ENCODE results near the gene KIRREL3. TPM values are rescaled to one million over a fixed set of nuclear protein-coding genes. Genes with fewer than 3 reads are reported as not detected.

KIRREL3 gene
- total and polyA plus RNA-seq, 2 donors (not counting 3 experiments of a cell fraction or from before 2014, with no cell fraction given) = not detected

- TF ChIP-seq MYC (IDR thresholded peaks at IDR 0.05; ENCODE audit: low read depth, low read length) (no peak), FOS (IDR thresholded peaks at IDR 0.05; ENCODE audit: borderline replicate concordance, insufficient read depth, low read length) (no peak)
Measured at GRCh38 chr11:127027789-127028188, 27.2 kb upstream of the KIRREL3 start.

DNA sequence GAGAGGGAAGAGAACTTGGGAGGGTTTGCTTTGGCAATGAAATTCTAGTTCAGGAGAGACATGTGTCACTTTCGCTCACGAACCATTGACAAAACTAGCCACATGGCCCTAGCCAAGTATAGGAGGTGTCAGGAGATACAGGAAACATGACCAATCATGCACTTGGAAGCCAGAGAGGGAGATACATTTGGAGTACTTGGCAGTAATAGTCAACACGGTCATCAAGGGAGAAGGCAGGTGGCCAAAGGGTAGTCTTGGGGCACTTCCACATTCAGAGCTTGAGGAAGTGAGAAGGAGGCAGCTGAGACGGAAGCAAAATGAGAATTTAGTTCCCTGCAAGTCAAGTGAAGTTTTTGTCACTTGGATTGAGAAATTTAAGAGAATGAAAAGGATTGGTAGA lies 26.4 kb upstream of the KIRREL3 start:
- Histone ChIP-seq H3K36me3 (ENCODE audit: control insufficient read depth in 2 of 2, extremely low read depth in 1 of 2, insufficient read depth in 2 of 2, low read length in 2 of 2) (no peaks in the 10 kb centered on the region), H3K4me3 (replicated peaks in 1 of 3; ENCODE audit: insufficient read depth in 1 of 3, low read depth in 1 of 3, low read length in 3 of 3) (no peak overlapping the region), H3K9ac (replicated peaks; ENCODE audit: extremely low read depth, insufficient read depth, low read length) (no peak overlapping the region), H3K9me1 (replicated peaks; ENCODE audit: control insufficient read depth, extremely low read depth, insufficient read depth, low read length) (no peaks in the 10 kb centered on the region), H3K79me2 (ENCODE audit: control insufficient read depth, insufficient read depth, low read length) (no peaks in the 10 kb centered on the region), H3K4me1 (ENCODE audit: control insufficient read depth, extremely low read depth, insufficient read depth, low read length) (no peaks in the 10 kb centered on the region), H3K9me3 (replicated peaks; ENCODE audit: control insufficient read depth, insufficient read depth, low read length) (no peaks in the 10 kb centered on the region), H3K4me2 (ENCODE audit: insufficient read depth, low read length) (no peak overlapping the region), H3K27ac (ENCODE audit: insufficient read depth, low read depth, low read length) (no peak overlapping the region), H3K27me3 (ENCODE audit: control insufficient read depth in 2 of 2, insufficient read depth in 2 of 2, low read length in 2 of 2) (no peaks in the 10 kb centered on the region), H4K20me1 (replicated peaks; ENCODE audit: control insufficient read depth, extremely low read depth, insufficient read depth, low read length) (no peaks in the 10 kb centered on the region), H2AFZ (ENCODE audit: low read depth, low read length) (no peak overlapping the region)
- DNase-seq (ENCODE audit: low read depth, low spot score) = no peak
- CTCF ChIA-PET = no interaction called here
- no TSS peak for BruUV-seq (replicated peaks)
- intact Hi-C loops (cut with micrococcal nuclease) = no loop called here
- no peak for FAIRE-seq
- POLR2A ChIA-PET = no interaction called here
- TF ChIP-seq POLR2AphosphoS5 (IDR thresholded peaks at IDR 0.05; ENCODE audit: insufficient read depth, low read depth, low read length) (no peak), FOS (IDR thresholded peaks at IDR 0.05; ENCODE audit: borderline replicate concordance, insufficient read depth, low read length) (no peak), JUN (IDR thresholded peaks at IDR 0.05; ENCODE audit: borderline replicate concordance, insufficient read depth, insufficient read length, low read depth) (no peak), MYC (IDR thresholded peaks at IDR 0.05; ENCODE audit: low read depth, low read length) (no peak), CTCF (IDR thresholded peaks at IDR 0.05; ENCODE audit: extremely low read depth in 1 of 2, insufficient read depth in 1 of 2, low read depth in 1 of 2, low read length in 2 of 2) (no peak), GATA2 (IDR thresholded peaks at IDR 0.05; ENCODE audit: insufficient read depth, insufficient read length, low read depth, low read length) (no peak), POLR2A (IDR thresholded peaks at IDR 0.05; ENCODE audit: low read depth, low read length) (no peak), EZH2 (IDR thresholded peaks at IDR 0.05; ENCODE audit: borderline replicate concordance, low read depth, low read length, severe bottlenecking) (no peak)
- TF ChIP-seq, protein P1, sequence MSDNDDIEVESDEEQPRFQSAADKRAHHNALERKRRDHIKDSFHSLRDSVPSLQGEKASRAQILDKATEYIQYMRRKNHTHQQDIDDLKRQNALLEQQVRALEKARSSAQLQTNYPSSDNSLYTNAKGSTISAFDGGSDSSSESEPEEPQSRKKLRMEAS (IDR thresholded peaks at IDR 0.05; ENCODE audit: insufficient read depth, insufficient read length) = no peak
- dilution Hi-C loops (cut with MboI; ENCODE audit: extremely low pct_ligation_motif_present, low sequenced_read_pairs) = no loop called here

More at GRCh38 chr11:127027789-127028188, 27.2 kb upstream of the KIRREL3 start:
- no peak overlapping the region for H3K27ac ChIP-seq (ENCODE audit: insufficient read depth, low read depth, low read length)
- no peak overlapping the region for H2AFZ ChIP-seq (ENCODE audit: low read depth, low read length)
- H3K9ac ChIP-seq (replicated peaks; ENCODE audit: extremely low read depth, insufficient read depth, low read length) = no peak overlapping the region
- FAIRE-seq (no peak), DNase-seq (ENCODE audit: low read depth, low spot score) (no peak)
- no peaks in the 10 kb centered on the region for H3K36me3 ChIP-seq (ENCODE audit: control insufficient read depth in 2 of 2, extremely low read depth in 1 of 2, insufficient read depth in 2 of 2, low read length in 2 of 2)
- POLR2A ChIA-PET = no interaction called here
- intact Hi-C loops (cut with micrococcal nuclease) = no loop called here
- no peak overlapping the region for H3K4me3 ChIP-seq (replicated peaks in 1 of 3; ENCODE audit: insufficient read depth in 1 of 3, low read depth in 1 of 3, low read length in 3 of 3)
- dilution Hi-C loops (cut with MboI; ENCODE audit: extremely low pct_ligation_motif_present, low sequenced_read_pairs) = no loop called here
- no peaks in the 10 kb centered on the region for H4K20me1 ChIP-seq (replicated peaks; ENCODE audit: control insufficient read depth, extremely low read depth, insufficient read depth, low read length)
- no peaks in the 10 kb centered on the region for H3K79me2 ChIP-seq (ENCODE audit: control insufficient read depth, insufficient read depth, low read length)
- H3K9me3 ChIP-seq (replicated peaks; ENCODE audit: control insufficient read depth, insufficient read depth, low read length) = no peaks in the 10 kb centered on the region
- no TSS peak for BruUV-seq (replicated peaks)
- H3K4me2 ChIP-seq (ENCODE audit: insufficient read depth, low read length) = no peak overlapping the region
- CTCF ChIA-PET = no interaction called here
- no peaks in the 10 kb centered on the region for H3K9me1 ChIP-seq (replicated peaks; ENCODE audit: control insufficient read depth, extremely low read depth, insufficient read depth, low read length)
- H3K4me1 ChIP-seq (ENCODE audit: control insufficient read depth, extremely low read depth, insufficient read depth, low read length) = no peaks in the 10 kb centered on the region
- no peaks in the 10 kb centered on the region for H3K27me3 ChIP-seq (ENCODE audit: control insufficient read depth in 2 of 2, insufficient read depth in 2 of 2, low read length in 2 of 2)

All from endothelial cell of umbilical vein (primary cell).